Activated T-helper 2 cell treated with anti-CD3 and anti-CD28 coated beads, Interferon-gamma antibody, Interleukin-2, Interleukin-4, amounts not matched to agents 10 μg/mL and 5 μg/mL and 100 μg/mL, durations not matched to agents 14 hours and 24 hours and 36 hours (primary cell): Measurements from ENCODE around the gene CUX1. TPM values are rescaled to one million over a fixed set of nuclear protein-coding genes. Genes with fewer than 3 reads are reported as not detected.

Source experiments
- DNase-seq: peaks from one replicate; pipeline ENCODE4 v3.0.0; 2021; ENCODE audit warnings: low spot score
- H3K27ac Mint-ChIP-seq: one replicate; pipeline ENCODE4 v1.8.0; 2021; ENCODE audit warnings: mixed read lengths
- H3K27me3 Mint-ChIP-seq: one replicate; pipeline ENCODE4 v1.8.0; 2021; ENCODE audit warnings: low read depth, mixed read lengths
- H3K36me3 Mint-ChIP-seq: one replicate; pipeline ENCODE4 v1.8.0; 2021; ENCODE audit warnings: low read depth, mixed read lengths
- H3K4me1 Mint-ChIP-seq: one replicate; pipeline ENCODE4 v1.8.0; 2021; ENCODE audit warnings: low read depth, mixed read lengths
- H3K4me3 Mint-ChIP-seq: one replicate; pipeline ENCODE4 v1.8.0; 2021; ENCODE audit warnings: low read depth, mild to moderate bottlenecking, moderate library complexity, mixed read lengths
- H3K9me3 Mint-ChIP-seq: one replicate; pipeline ENCODE4 v1.8.0; 2021; ENCODE audit warnings: mixed read lengths
- intact Hi-C: fragments of 100-400 bp; cut with micrococcal nuclease; formaldehyde crosslinking; loops from one replicate; pipeline ENCODE4 v1.15.1; 2023
- total RNA-seq: library from RNA; stranded (reverse); gene quantifications from 2 replicates; pipeline ENCODE4 v1.2.3, GENCODE V29; 2022

CUX1 gene
- total RNA-seq, 1 donor from 2014 or later: 31.5 TPM

DNA sequence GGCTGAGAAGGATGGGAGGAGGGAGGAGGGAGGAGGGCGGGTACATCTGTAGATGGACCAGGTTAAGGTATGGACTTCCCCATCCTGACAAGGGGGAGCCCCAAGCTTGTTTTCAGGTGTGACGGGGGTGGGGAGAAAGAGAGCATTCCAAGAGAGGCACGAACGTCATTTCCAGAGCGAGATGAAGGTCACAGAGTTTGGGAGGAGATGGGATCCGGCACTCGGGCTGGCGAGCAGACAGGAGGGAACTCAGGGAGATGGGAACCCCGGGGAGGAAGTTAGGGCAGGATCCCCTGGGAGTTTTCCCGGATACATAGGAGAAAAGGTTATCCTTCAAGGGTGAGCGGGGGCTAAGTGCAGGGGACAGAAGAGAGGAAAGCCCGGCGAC is 118.8 kb downstream of the CUX1 start:
- Mint-ChIP-seq H3K4me3 (no peak overlapping the region), H3K27ac (no peak overlapping the region), H3K36me3 (no peaks in the 10 kb centered on the region), H3K9me3 (no peaks in the 10 kb centered on the region), H3K27me3 (no peaks in the 10 kb centered on the region), H3K4me1 (no peaks in the 10 kb centered on the region)
- intact Hi-C loops: no loop called here
- no peak for DNase-seq

DNA sequence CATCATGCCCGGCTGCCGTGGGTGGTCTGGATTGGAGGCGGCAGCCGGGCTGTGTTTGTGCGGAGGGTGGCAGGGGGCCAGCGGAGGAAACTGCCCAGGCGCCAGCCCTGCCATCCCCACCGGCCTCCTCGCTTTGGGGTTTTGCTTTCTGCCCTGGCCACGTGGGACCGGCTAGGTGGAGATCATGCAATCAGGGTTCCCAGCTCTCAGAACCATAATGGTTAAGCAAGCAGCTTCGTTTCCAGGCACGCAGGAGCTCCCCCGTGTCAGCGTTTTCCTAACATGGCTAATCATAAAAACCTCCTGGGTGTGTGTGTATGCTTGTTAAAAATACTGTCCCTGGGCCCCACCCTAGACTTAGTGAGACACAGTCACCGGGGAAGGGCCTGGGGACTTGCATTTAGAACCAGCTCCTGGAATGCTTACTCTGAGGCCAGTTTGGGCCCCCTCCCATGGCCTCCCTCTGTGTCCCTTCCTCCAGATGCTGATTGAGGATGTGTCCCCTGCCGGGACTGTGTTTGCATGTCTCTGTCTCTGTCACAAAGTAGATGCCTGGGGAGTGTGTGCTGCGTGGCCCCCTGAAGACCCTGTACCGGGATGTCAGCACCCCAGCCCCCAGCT is 119.3 kb downstream of the CUX1 start:
- no peak for DNase-seq
- Mint-ChIP-seq H3K36me3 (no peaks in the 10 kb centered on the region), H3K4me3 (no peak overlapping the region), H3K4me1 (no peaks in the 10 kb centered on the region), H3K27ac (no peak overlapping the region), H3K9me3 (no peaks in the 10 kb centered on the region), H3K27me3 (no peaks in the 10 kb centered on the region)
- intact Hi-C loops: no loop called here

DNA sequence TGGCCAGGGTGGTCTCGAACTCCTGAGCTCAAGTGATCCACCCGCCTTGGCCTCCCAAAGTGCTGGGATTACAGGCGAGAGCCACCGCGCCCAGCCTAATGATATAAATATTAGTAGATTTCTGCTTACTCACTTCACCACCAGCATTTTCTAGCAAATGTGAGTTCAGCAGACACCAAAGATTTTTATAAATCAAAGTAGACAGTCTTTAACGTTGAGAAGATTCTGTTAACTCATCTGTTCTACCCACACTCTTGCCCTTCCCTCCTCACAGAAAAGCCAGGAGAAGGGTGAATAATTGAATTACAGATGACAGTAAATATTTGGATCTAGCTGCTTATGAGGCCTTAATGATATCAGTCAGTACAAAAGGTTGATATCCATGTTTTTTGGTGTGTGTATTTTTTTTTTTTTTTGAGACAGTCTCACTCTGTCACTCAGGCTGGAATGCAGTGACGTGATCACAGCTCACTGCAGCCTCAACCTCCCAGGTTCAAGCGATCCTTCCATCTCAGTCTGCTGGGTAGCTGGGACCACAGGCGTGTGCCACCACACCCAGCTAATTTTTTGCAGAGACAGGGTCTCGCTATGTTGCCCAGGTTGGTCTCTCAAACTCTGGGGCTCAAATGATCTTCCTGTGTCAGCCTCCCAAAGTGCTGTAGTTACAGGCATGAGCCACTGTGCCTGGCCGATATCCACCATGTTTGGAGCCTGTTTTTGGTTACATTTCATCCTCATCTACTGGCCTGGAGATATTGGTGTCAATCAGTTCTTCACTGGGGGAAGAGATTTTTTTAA is 120.5 kb downstream of the CUX1 start:
- Mint-ChIP-seq H3K4me1 (no peaks in the 10 kb centered on the region), H3K9me3 (no peaks in the 10 kb centered on the region), H3K27me3 (no peaks in the 10 kb centered on the region), H3K4me3 (no peak overlapping the region), H3K27ac (no peak overlapping the region), H3K36me3 (no peaks in the 10 kb centered on the region)
- no peak for DNase-seq
- intact Hi-C loops: no loop called here

DNA sequence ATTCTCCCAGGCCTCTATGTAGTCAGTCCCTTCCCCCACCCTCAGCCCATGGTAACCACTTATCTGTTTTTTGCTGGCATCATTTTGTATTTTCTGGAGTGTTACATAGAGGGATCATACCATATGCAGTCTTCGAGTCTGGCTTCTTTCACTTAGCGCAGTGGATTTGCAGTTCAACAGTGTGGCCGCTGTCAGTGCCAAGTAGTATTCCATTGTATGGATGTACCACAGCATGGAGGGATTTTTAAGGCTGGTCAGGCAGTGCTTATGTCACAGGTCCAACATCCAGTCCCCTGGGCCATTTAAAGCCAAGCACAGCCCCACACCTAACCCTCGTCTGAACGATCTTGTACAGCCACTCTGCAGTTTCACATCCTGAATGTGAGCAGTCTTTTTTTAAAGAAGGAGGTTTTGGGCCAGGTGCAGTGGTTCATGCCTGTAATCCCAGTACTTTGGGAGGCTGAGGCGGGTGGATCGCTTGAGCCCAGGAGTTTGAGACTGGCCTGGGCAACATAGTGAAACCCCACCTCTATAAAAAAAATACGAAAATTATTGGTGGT is 121.8 kb downstream of the CUX1 start:
- Mint-ChIP-seq H3K27me3 (no peaks in the 10 kb centered on the region), H3K9me3 (no peaks in the 10 kb centered on the region), H3K27ac (no peak overlapping the region), H3K36me3 (no peaks in the 10 kb centered on the region), H3K4me1 (no peaks in the 10 kb centered on the region), H3K4me3 (no peak overlapping the region)
- DNase-seq: no peak
- intact Hi-C loops: no loop called here

DNA sequence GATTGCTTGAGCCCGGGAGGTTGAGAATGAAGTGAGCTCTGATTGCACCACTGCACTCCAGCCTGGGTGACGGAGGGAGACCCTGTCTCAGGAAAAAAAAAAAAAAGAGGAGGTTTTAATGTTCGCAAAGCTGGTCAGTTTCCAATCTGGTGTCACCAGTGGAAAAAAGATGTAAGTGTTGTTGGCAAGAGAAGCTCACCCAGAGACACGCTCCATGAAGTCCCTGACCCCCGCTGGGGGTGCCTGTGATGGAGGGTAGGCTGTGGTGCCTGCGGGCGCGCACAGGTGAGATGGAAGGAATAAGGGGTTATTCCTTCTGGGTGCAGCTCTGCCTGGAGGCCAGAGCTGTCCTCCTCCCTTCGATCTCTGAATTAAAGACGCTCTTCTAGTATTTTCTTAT is 122.7 kb downstream of the CUX1 start:
- no peak for DNase-seq
- intact Hi-C loops: no loop called here
- H3K27me3 Mint-ChIP-seq: no peaks in the 10 kb centered on the region
- no peak overlapping the region for H3K27ac Mint-ChIP-seq
- no peaks in the 10 kb centered on the region for H3K36me3 Mint-ChIP-seq
- no peaks in the 10 kb centered on the region for H3K4me1 Mint-ChIP-seq
- no peaks in the 10 kb centered on the region for H3K9me3 Mint-ChIP-seq
- H3K4me3 Mint-ChIP-seq: no peak overlapping the region

DNA sequence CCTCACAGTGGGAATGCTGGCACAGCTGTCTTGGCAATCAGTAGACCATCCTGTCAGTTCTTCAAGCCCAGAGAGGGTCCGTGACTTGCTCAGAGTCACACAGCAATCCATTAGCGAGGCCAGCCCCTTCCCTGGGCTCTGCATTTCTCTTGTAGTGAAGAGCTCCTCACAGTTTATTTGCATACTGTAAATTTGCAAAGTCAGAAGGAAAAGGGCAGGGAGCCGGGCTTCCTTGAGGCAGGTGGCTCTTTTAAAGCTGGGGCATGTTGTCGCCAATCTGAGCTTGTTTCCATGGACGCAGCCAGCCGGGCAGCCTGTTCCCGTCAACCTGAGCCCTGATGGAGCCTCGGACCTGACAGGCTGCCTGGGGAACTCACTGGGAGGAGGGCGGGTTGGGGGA is 123.4 kb downstream of the CUX1 start:
- H3K27ac Mint-ChIP-seq: no peak overlapping the region
- no peak for DNase-seq
- H3K9me3 Mint-ChIP-seq: no peaks in the 10 kb centered on the region
- no peaks in the 10 kb centered on the region for H3K27me3 Mint-ChIP-seq
- no peaks in the 10 kb centered on the region for H3K4me1 Mint-ChIP-seq
- H3K4me3 Mint-ChIP-seq: no peak overlapping the region
- H3K36me3 Mint-ChIP-seq: no peaks in the 10 kb centered on the region
- intact Hi-C loops: no loop called here

DNA sequence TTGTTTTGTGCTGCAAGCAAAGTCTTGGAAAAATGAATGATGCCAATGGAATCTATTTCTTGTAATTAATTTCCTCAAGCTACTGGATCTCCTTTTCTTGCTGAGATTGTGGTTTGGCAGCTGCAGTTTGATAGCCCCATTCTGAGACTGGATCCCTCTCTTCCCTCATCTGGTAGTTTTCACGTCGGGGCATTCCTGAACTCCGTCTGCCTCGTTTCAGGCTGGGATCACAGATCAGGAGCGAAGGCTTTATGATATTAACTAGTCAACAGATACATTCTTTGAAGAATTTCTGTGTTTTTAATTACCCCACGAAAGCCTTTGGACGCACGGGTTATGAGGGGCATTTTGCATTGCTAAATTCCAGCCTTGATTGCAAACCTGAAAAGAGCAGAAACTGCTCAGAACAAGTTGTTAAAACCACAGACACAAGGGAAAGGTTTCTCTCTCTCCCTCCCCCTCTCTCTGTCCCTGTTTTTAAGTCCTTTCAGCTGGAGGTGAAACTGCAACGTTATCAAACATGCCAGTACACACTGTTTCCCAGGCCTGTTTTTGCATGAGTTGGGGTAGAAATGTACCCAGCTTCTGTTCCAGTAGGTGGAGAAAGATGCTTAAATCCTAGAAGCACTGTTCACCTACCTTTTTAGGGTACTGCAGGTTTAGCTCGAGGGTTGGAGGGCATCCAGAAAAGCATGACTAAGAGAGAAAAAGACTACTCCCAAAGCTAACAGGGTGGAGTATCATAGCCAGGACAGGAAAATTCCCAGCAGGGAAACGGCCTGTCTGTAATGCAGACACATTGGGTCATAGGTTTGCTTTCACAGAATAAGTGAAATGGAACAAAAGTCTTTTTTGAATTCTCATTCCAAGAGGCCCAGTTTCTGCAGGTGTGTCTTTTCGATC is 124.3 kb downstream of the CUX1 start:
- Mint-ChIP-seq H3K4me3 (no peak overlapping the region), H3K36me3 (no peaks in the 10 kb centered on the region), H3K4me1 (no peaks in the 10 kb centered on the region), H3K27me3 (no peaks in the 10 kb centered on the region), H3K9me3 (no peaks in the 10 kb centered on the region), H3K27ac (no peak overlapping the region)
- no peak for DNase-seq
- intact Hi-C loops: no loop called here

DNA sequence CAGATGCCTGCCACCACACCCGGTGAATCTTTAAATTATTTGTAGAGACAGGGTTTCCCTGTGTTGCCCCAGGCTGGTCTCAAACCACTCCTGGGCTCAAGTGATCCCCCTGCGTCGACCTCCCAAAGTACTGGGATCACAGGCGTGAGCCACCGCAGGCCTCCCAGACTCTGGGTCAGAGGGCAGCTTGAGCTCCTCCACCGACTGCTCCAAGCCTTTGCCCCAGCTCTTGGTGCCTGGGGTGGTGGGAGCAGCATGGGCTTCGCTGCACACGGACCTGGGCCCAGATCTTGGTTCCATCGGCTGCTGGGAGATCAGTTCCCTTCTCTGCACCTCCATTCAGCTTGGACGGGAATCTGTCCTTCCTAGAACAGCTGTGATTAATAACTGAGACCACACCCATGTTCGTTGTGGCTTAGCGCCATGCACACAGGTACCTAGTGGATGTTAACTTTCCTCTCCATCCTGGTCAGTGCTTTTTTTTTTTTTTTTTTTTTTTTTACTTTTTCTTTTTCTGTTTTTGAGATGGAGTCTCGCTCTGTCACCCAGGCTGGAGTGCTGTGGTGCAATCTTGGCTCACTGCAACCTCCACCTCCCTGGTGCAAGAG is 125.3 kb downstream of the CUX1 start:
- no peak overlapping the region for H3K4me3 Mint-ChIP-seq
- H3K27ac Mint-ChIP-seq: no peak overlapping the region
- H3K36me3 Mint-ChIP-seq: no peaks in the 10 kb centered on the region
- intact Hi-C loops: no loop called here
- no peaks in the 10 kb centered on the region for H3K4me1 Mint-ChIP-seq
- H3K9me3 Mint-ChIP-seq: no peaks in the 10 kb centered on the region
- no peaks in the 10 kb centered on the region for H3K27me3 Mint-ChIP-seq
- no peak for DNase-seq

DNA sequence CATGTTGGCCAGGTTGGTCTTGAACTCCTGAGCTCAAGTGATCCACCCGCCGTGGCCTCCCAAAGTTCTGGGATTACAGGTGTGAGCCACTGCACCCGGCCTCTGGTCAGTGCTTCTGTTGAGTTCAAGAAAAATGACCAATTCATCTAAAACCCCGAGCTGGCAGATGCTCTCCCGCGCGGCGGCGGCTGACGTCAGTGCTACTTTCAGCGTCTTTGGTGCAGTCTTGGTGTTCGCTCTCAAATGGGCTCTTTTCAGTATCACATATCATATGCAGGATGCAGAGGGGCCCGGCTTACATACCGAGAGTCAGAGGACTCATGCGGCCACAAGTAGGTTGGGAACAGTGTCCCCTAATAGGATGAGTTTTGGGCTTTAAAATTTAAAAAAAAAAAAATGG is 125.9 kb downstream of the CUX1 start:
- Mint-ChIP-seq H3K27ac (no peak overlapping the region), H3K4me1 (no peaks in the 10 kb centered on the region), H3K27me3 (no peaks in the 10 kb centered on the region), H3K4me3 (no peak overlapping the region), H3K9me3 (no peaks in the 10 kb centered on the region), H3K36me3 (no peaks in the 10 kb centered on the region)
- intact Hi-C loops: no loop called here
- DNase-seq: no peak

DNA sequence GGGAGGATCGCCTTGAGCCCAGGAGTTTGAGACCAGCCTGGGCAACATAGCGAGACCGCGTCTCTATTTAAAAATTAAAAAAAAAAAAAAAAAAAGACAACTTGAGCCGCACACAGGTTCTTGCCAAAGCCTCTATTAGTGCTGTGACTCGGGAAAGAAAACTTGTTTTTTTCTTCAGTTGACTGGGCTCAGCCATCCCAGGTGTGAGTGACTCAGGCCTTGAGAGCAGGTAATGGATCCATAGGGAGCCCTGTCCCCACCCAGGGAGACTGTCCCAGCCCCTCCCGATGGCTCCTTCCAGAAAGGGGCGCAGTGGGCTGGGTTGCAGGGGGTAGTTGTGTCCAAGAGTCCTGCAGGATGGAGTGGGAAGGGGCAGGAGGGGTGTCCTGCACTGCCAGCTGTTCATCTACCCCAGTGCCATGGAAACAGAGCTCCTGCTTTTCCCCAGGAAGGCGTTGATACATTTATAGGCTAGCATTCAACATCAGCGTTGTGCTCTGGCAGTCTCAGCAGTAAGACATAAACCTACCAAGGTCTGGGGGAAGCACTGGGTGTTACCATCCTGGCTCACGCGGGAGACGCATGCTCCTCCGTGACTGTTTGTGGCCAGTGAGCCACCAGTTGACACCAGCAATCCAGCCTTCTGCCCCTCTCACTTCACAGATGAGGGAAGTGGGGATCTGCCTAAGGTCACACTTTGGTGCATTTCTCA is 126.6 kb downstream of the CUX1 start:
- Mint-ChIP-seq H3K27me3 (no peaks in the 10 kb centered on the region), H3K9me3 (no peaks in the 10 kb centered on the region), H3K4me3 (no peak overlapping the region), H3K4me1 (no peaks in the 10 kb centered on the region), H3K36me3 (no peaks in the 10 kb centered on the region), H3K27ac (no peak overlapping the region)
- intact Hi-C loops: no loop called here
- no peak for DNase-seq

DNA sequence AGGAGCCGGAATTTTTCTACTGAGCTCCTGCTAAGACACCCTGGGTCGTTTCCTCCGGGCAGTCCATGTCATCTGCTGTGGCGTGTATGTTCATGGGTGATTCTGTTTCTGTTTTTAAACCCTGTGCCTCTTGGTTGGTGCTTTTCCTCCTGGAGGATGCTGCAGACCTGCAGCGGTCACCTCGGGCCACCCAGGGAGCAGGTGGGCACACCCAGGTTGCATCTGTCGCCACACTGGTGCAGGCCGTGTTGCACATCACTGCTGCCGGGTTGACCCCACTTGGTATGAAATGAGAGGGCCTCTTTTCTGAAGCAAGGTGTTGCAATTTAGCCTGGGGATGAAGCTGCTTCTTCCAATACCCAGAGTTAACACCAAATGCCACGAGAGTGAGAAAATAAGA is 127.2 kb downstream of the CUX1 start:
- Mint-ChIP-seq H3K4me1 (no peaks in the 10 kb centered on the region), H3K27me3 (no peaks in the 10 kb centered on the region)

More for the DNA sequence above, 127.2 kb downstream of the CUX1 start:
- H3K36me3 Mint-ChIP-seq: no peaks in the 10 kb centered on the region
- H3K9me3 Mint-ChIP-seq: no peaks in the 10 kb centered on the region
- H3K4me3 Mint-ChIP-seq: no peak overlapping the region
- no peak overlapping the region for H3K27ac Mint-ChIP-seq
- no peak for DNase-seq
- intact Hi-C loops: no loop called here
